CD4-positive, alpha-beta T cell treated with Interleukin-4 for 4 hours (primary cell): ENCODE measurements around the gene TMEM183A.
A peak's percentile ranks its signal among the peaks of the same experiment; 100 is the strongest.
"Not testable (repeated sequence)": the region's sequence is repeated elsewhere in the genome, so short reads cannot be mapped to it uniquely, and the experiment has no call there.

Experiments used
- DNase-seq: peaks from one replicate; pipeline ENCODE4 v3.0.0-alpha.2; 2020

The TMEM183A gene

GRCh38 chr1:203006948-203007871, at the start of gene TMEM183A:
TMEM183A (plus strand) TSS chr1:203007374; CDS start chr1:203007466, 92 bp downstream.
- peak; percentile 96 for DNase-seq

- peak; percentile 90 for DNase-seq
Observed at GRCh38 chr1:202957733-202958543, 49.2 kb upstream of the TMEM183A start, which contains the start of gene ADIPOR1. ADIPOR1 (minus strand) TSS chr1:202958312; CDS start chr1:202951070, 7,242 bp downstream.

- no peak for DNase-seq
Observed at GRCh38 chr1:202958544-202959275, 48.5 kb upstream of the TMEM183A start.

GRCh38 chr1:202959276-202959620, 47.9 kb upstream of the TMEM183A start:
- no peak for DNase-seq

GRCh38 chr1:202961220-202961880, 45.8 kb upstream of the TMEM183A start:
- no peak for DNase-seq

- no peak for DNase-seq
Observed at GRCh38 chr1:202964791-202965410, 42.3 kb upstream of the TMEM183A start.

GRCh38 chr1:202965422-202965821, 41.8 kb upstream of the TMEM183A start:
- no peak for DNase-seq

- DNase-seq, result no peak
Observed at GRCh38 chr1:202966006-202966898, 40.9 kb upstream of the TMEM183A start.

GRCh38 chr1:202967684-202968281, 39.4 kb upstream of the TMEM183A start:
- peak; percentile 33 for DNase-seq

- DNase-seq, result no peak
Observed at GRCh38 chr1:202968351-202968750, 38.8 kb upstream of the TMEM183A start.

GRCh38 chr1:202968895-202969295, 38.3 kb upstream of the TMEM183A start:
- DNase-seq, result peak; percentile 42

- no peak for DNase-seq
Observed at GRCh38 chr1:202972046-202972445, 35.1 kb upstream of the TMEM183A start.

GRCh38 chr1:202974856-202975255, 32.3 kb upstream of the TMEM183A start:
- DNase-seq, result no peak

- DNase-seq, result no peak
Observed at GRCh38 chr1:202976633-202977032, 30.5 kb upstream of the TMEM183A start.

GRCh38 chr1:202979459-202979858, 27.7 kb upstream of the TMEM183A start:
- no peak for DNase-seq

- DNase-seq, result no peak
Observed at GRCh38 chr1:202981939-202982338, 25.2 kb upstream of the TMEM183A start.

- DNase-seq, result no peak
Observed at GRCh38 chr1:202982715-202983430, 24.3 kb upstream of the TMEM183A start.

GRCh38 chr1:202986120-202986519, 21.1 kb upstream of the TMEM183A start:
- not testable (repeated sequence) for DNase-seq

GRCh38 chr1:202987255-202987654, 19.9 kb upstream of the TMEM183A start:
- no peak for DNase-seq
